B cell (primary cell): ENCODE data around the gene NUP93. TPM values are rescaled to one million over a fixed set of nuclear protein-coding genes. Genes with fewer than 3 reads are reported as not detected.

Experiments used
- ATAC-seq: fragments of 200-7000 bp; cut with Tn5 transposase; one replicate; pipeline ENCODE4 v1.10.0; 2021; ENCODE audit warnings: low read depth, mild to moderate bottlenecking, moderate number of reproducible peaks, moderate library complexity
- CTCF ChIA-PET: fragments of 350-600 bp; sonication (Branson Sonifier 250); formaldehyde crosslinking; loops from one replicate; lab custom pipeline; 2021; ENCODE audit warnings: antibody characterized with exemption, inconsistent platforms; lab: Charles Lee
- POLR2A ChIA-PET: fragments of 350-600 bp; sonication (Branson Sonifier 250); formaldehyde crosslinking; loops from one replicate; lab custom pipeline; 2021; ENCODE audit warnings: antibody characterized with exemption; lab: Charles Lee
- DNase-seq: peaks from one replicate; pipeline ENCODE4 v3.0.0; 2013
- H2AFZ ChIP-seq: 2 replicates; pipeline ENCODE4 v1.6.1; 2012; ENCODE audit warnings: mild to moderate bottlenecking, low read depth, low read length; ENCODE audit not compliant: insufficient read depth, poor library complexity, severe bottlenecking
- H3K27ac ChIP-seq, 2 donors: 1 replicate in 1 of 2; 2 replicates in 1 of 2; pipeline ENCODE4 v1.5.1; 2012 to 2013; ENCODE audit warnings: low read length in 2 of 2, mild to moderate bottlenecking in 2 of 2, moderate library complexity in 1 of 2
- H3K27me3 ChIP-seq, 4 experiments: fragments of 200-600 bp in 1 of 4; sonication (generic) in 1 of 4; replicated peaks in 1 of 4; 1 replicate in 2 of 4; 2 replicates in 2 of 4; pipeline versions ENCODE4 v1.6.1 to v1.7.0; 2013 to 2016; ENCODE audit warnings: low read length in 3 of 4, mild to moderate bottlenecking in 2 of 4, mixed read lengths in 1 of 4, moderate library complexity in 1 of 4; ENCODE audit not compliant: insufficient read depth in 4 of 4, control insufficient read depth in 3 of 4; ENCODE audit errors: control extremely low read depth in 1 of 4
- H3K36me3 ChIP-seq, 2 experiments: replicated peaks in 1 of 2; 1 replicate in 1 of 2; 2 replicates in 1 of 2; pipeline versions ENCODE4 v1.6.1 to v1.7.1; 2013; ENCODE audit warnings: low read length in 1 of 2; ENCODE audit not compliant: insufficient read depth in 2 of 2, control insufficient read depth in 1 of 2; ENCODE audit errors: control extremely low read depth in 1 of 2, extremely low read depth in 1 of 2
- H3K4me1 ChIP-seq, 2 donors: fragments of 200-600 bp in 1 of 2; sonication (generic) in 1 of 2; 1 replicate in 1 of 2; 2 replicates in 1 of 2; pipeline versions ENCODE4 v1.5.1 to v1.6.1; 2013 to 2017; ENCODE audit warnings: low read length in 2 of 2; ENCODE audit not compliant: control insufficient read depth in 2 of 2, insufficient read depth in 2 of 2
- H3K4me2 ChIP-seq: replicated peaks from 2 replicates; pipeline ENCODE3; 2012; ENCODE audit warnings: mild to moderate bottlenecking, low read depth, low read length; ENCODE audit not compliant: poor library complexity, severe bottlenecking
- H3K4me3 ChIP-seq, 5 experiments: fragments of 200-600 bp in 1 of 5; sonication (generic) in 1 of 5; 1 replicate in 3 of 5; 2 replicates in 2 of 5; pipeline versions ENCODE4 v1.5.1 to v1.7.0; 2011 to 2016; ENCODE audit warnings: low read length in 4 of 5, mild to moderate bottlenecking in 4 of 5, low read depth in 2 of 5, control low read depth in 1 of 5, moderate library complexity in 1 of 5; ENCODE audit not compliant: insufficient read depth in 1 of 5; ENCODE audit errors: control extremely low read depth in 1 of 5, extremely low read depth in 1 of 5
- H3K79me2 ChIP-seq: fragments of 200-600 bp; sonication (generic); one replicate; pipeline ENCODE4 v1.6.0; 2016; ENCODE audit warnings: low read length; ENCODE audit not compliant: control insufficient read depth, insufficient read depth
- H3K9ac ChIP-seq: fragments of 200-600 bp; sonication (generic); 2 replicates; pipeline ENCODE4 v1.6.1; 2017; ENCODE audit warnings: mild to moderate bottlenecking, low read length, moderate library complexity
- H3K9me3 ChIP-seq, 3 donors: one replicate each; pipeline versions ENCODE4 v1.6.1 to v1.7.1; 2013; ENCODE audit warnings: low read length in 2 of 3; ENCODE audit not compliant: control insufficient read depth in 2 of 3, insufficient read depth in 1 of 3; ENCODE audit errors: control extremely low read depth in 1 of 3
- H4K20me1 ChIP-seq: 2 replicates; pipeline ENCODE4 v1.6.0; 2012; ENCODE audit warnings: mild to moderate bottlenecking, low read length; ENCODE audit not compliant: insufficient read depth, control insufficient read depth, poor library complexity, severe bottlenecking
- H3K27ac Mint-ChIP-seq: one replicate; pipeline ENCODE4 v1.8.0; 2021; ENCODE audit warnings: mixed read lengths
- H3K27me3 Mint-ChIP-seq: one replicate; pipeline ENCODE4 v1.8.0; 2021; ENCODE audit warnings: mixed read lengths
- H3K4me1 Mint-ChIP-seq: one replicate; pipeline ENCODE4 v1.8.0; 2021; ENCODE audit warnings: mixed read lengths
- H3K4me3 Mint-ChIP-seq: one replicate; pipeline ENCODE4 v1.8.0; 2021; ENCODE audit warnings: mixed read lengths
- H3K9me3 Mint-ChIP-seq: one replicate; pipeline ENCODE4 v1.8.0; 2022; ENCODE audit warnings: mixed read lengths; ENCODE audit not compliant: insufficient read depth
- EZH2 ChIP-seq: IDR thresholded peaks from 2 replicates; pipeline ENCODE4 v1.6.1; 2012; ENCODE audit warnings: borderline replicate concordance, low read depth, mild to moderate bottlenecking, moderate library complexity, low read length; ENCODE audit not compliant: insufficient read depth, poor library complexity, severe bottlenecking
- WGBS: methylation state at CpG from one replicate; pipeline ENCODE4 v1.1.5; 2013; ENCODE audit warnings: missing lambda C conversion rate; ENCODE audit not compliant: insufficient coverage; 5-methylcytosine and 5-hydroxymethylcytosine counted together
- intact Hi-C: fragments of 100-400 bp; cut with micrococcal nuclease; formaldehyde crosslinking; loops from one replicate; pipeline ENCODE4 v1.10.0; 2022
- polyA plus RNA-seq: library from polyadenylated mRNA; depleted of rRNA; stranded (reverse); fragments of >200 nt; gene quantifications from 2 replicates; pipeline ENCODE4 v1.2.3, GENCODE V29; 2012
- total RNA-seq, 2 donors: library from RNA; stranded (reverse); fragments of 120-200 nt in 1 of 2; gene quantifications; 1 replicate in 1 of 2; 2 replicates in 1 of 2; pipeline versions ENCODE4 v1.2.3 to v1.2.4, GENCODE V29; 2013 to 2022
- TF ChIP-seq, protein P1 (sequence below): fragments of 200-600 bp; IDR thresholded peaks from one replicate; pipeline ENCODE4 v1.8.0; 2022; ENCODE audit warnings: antibody characterized with exemption, mild to moderate bottlenecking

Gene NUP93
- total and polyA plus RNA-seq, 2 donors (not counting 1 experiment from before 2014, with no cell fraction given), result 23.6 to 64.6 TPM

DNA sequence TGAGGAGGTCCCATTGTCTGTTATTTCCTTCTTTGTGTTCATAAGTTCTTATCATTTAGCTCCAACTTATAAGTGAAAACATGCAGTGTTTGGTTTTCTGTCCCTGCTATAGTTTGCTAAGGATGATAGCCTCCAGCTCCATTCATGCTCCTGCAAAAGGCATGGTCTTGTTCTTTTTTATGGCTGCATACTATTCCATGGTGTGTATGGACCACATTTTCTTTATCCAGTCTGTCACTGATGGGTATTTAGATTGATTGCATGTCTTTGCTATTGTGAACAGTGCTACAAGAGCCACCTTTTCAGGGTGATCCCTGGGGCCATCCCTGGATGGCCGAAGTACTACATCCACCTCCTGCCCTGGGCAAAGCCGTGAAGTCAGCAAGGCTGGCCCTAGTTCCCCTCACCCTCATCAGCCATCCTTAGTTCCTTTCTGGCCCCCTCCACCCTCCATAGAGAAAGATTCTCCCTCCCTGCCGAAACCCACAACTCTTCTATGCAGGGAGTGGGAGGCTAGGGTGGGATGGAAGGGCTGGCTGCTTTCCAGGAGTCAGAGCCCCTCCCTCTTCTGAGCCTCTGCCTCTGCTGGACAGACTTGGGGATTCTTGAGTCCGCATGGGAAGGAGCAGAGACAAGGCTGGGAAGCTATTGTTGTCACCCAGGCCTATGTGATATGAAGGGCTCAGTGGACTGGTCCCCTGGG lies 39.4 kb upstream of the NUP93 start:
- no peak overlapping the region for H3K4me3 Mint-ChIP-seq
- H3K27ac Mint-ChIP-seq, result no peak overlapping the region
- Histone ChIP-seq H3K4me1 (no peaks in the 10 kb centered on the region), H2AFZ (no peak overlapping the region), H3K27ac (no peak overlapping the region), H3K4me3 (no peak overlapping the region), H3K79me2 (no peaks in the 10 kb centered on the region), H3K27me3 (peaks cover 0 to 2% (median 0%) of the 10 kb centered on the region in 4 experiments), H4K20me1 (no peaks in the 10 kb centered on the region), H3K9me3 (peaks cover 0 to 19% (median 0%) of the 10 kb centered on the region in 3 donors), H3K9ac (no peak overlapping the region), H3K4me2 (no peak overlapping the region), H3K36me3 (no peaks in the 10 kb centered on the region)
- no peak for TF ChIP-seq EZH2
- TF ChIP-seq, protein P1, sequence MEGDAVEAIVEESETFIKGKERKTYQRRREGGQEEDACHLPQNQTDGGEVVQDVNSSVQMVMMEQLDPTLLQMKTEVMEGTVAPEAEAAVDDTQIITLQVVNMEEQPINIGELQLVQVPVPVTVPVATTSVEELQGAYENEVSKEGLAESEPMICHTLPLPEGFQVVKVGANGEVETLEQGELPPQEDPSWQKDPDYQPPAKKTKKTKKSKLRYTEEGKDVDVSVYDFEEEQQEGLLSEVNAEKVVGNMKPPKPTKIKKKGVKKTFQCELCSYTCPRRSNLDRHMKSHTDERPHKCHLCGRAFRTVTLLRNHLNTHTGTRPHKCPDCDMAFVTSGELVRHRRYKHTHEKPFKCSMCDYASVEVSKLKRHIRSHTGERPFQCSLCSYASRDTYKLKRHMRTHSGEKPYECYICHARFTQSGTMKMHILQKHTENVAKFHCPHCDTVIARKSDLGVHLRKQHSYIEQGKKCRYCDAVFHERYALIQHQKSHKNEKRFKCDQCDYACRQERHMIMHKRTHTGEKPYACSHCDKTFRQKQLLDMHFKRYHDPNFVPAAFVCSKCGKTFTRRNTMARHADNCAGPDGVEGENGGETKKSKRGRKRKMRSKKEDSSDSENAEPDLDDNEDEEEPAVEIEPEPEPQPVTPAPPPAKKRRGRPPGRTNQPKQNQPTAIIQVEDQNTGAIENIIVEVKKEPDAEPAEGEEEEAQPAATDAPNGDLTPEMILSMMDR, result no peak
- H3K4me1 Mint-ChIP-seq, result no peaks in the 10 kb centered on the region
- peaks cover 22% of the 10 kb centered on the region for H3K27me3 Mint-ChIP-seq
- intact Hi-C loops, result no loop called here
- no peak for DNase-seq
- ChIA-PET CTCF (interaction anchor here (3.3 kb wide), 1 partner anchor 11 kb away, joined by 15 read pairs; no protein-coding TSS in a partner anchor), POLR2A (interaction anchor here (0.7 kb wide), 1 partner anchor 13 kb away, joined by 3 read pairs; no protein-coding TSS in a partner anchor)
- peaks cover 2% of the 10 kb centered on the region for H3K9me3 Mint-ChIP-seq
- WGBS, result 100% methylated on average over 3 of the region's 4 CpGs
- ATAC-seq, result no peak

- H3K4me3 Mint-ChIP-seq, result no peak overlapping the region
- H3K27ac ChIP-seq, result no peak overlapping the region
- no peaks in the 10 kb centered on the region for H3K36me3 ChIP-seq
- intact Hi-C loops, result no loop called here
- TF ChIP-seq, protein P1, result no peak
- TF ChIP-seq EZH2, result no peak
- H3K4me2 ChIP-seq, result no peak overlapping the region
- ATAC-seq, result no peak
- POLR2A ChIA-PET, result no interaction called here
- H3K4me1 Mint-ChIP-seq, result no peaks in the 10 kb centered on the region
- CTCF ChIA-PET, result interaction anchor here (3.3 kb wide), 1 partner anchor 9 kb away, joined by 15 read pairs; no protein-coding TSS in a partner anchor
- no peaks in the 10 kb centered on the region for H3K4me1 ChIP-seq
- H3K27me3 Mint-ChIP-seq, result peaks cover 19% of the 10 kb centered on the region
- no peak for DNase-seq
- H3K27me3 ChIP-seq, result peaks cover 0 to 2% (median 0%) of the 10 kb centered on the region in 4 experiments
- no peaks in the 10 kb centered on the region for H3K9me3 Mint-ChIP-seq
- H3K79me2 ChIP-seq, result no peaks in the 10 kb centered on the region
- H3K9ac ChIP-seq, result no peak overlapping the region
- no peak overlapping the region for H3K27ac Mint-ChIP-seq
- H3K4me3 ChIP-seq, result no peak overlapping the region
- WGBS, result 87% methylated on average over 4 of the region's 4 CpGs
- H2AFZ ChIP-seq, result no peak overlapping the region
- peaks cover 0 to 17% (median 0%) of the 10 kb centered on the region in 3 donors for H3K9me3 ChIP-seq
- H4K20me1 ChIP-seq, result no peaks in the 10 kb centered on the region
Measured at GRCh38 chr16:56691885-56692284, 38.0 kb upstream of the NUP93 start.
